AML-193 (cell line): Measurements from ENCODE around the gene HEATR1.
"Not testable (repeated sequence)": the region's sequence is repeated elsewhere in the genome, so short reads cannot be mapped to it uniquely, and the experiment has no call there.

ENCODE experiments used
- DNase-seq, 2 experiments: peaks; one replicate each; lab custom pipeline; 2025; lab: John Stamatoyannopoulos, UW

The HEATR1 gene

GRCh38 chr1:236581528-236581927, 22.8 kb downstream of the HEATR1 start:
- no peak for DNase-seq

GRCh38 chr1:236580404-236580803, 23.9 kb downstream of the HEATR1 start:
- DNase-seq: not testable (repeated sequence)

DNA sequence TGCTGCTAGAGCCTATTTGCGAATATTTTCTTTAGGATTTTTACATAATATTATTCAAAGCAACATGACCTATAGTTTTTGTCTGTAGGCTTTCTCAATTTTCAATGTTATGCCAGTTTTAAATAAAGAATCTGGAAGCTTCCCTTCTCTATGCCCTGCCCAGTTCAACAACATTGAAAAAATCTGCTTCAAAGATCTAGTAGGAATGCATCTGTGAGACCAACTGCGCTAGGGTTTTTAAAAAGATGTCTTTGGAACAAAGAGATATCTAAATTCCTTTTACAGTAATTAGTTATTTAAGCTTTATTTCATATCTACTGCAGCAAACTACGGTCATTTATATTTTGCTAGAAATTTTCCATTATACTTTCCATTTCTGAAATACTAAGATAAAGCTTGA, 25.7 kb downstream of the HEATR1 start:
- DNase-seq: no peak

DNA sequence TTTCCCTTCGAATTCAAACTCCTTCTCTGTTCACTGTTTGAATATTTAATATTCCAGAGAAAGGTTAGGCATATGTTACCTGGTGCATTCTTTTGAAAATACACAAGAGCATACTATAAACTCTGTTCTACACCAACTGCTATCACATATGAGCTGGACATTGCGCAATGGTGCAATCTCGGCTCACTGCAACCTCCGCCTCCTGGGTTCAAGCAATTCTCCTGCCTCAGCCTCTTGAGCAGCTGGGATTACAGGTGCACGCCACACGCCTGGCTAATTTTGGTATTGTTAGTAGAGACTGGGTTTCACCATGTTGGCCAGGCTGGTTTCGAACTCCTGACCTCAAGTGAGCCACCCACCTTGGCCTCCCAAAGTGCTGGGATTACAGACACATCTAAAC, 27.3 kb downstream of the HEATR1 start:
- DNase-seq: not testable (repeated sequence)

DNA sequence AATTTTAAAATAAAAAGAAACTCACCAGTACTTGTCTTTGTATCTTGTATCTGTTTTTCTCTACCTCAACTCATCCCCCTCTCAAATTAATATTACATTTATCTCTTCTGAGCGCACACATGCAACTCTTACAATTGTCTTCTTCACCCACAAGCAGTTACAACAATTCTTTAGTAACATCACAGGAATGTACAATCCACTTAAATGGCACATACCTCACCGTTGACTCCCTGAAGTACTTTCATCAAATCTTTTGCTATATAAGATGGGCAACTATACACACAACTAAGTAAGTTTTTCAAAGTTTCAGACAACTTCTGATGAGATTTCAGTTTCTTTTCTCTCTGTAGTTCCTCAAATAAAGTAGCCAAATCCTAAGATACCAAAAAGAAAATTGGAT, 28.3 kb downstream of the HEATR1 start:
- DNase-seq: no peak

DNA sequence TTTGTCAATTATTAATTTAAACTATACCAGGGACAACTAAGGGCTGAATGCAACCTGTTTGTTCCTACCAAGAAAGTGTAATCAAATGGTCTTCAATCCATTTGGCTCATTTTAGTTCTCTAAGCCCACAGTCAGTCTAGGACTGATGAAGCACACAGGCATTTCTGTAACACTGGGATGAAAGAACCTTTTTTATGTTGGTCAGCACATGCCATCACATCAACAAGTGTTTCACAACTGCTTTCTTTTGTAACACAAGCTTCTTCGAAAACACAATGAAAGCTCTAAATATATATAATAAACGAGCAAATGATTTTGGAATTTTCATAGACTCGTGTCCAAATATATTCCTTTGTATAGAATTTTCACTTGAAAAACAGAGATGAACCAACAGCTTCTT, 28.8 kb downstream of the HEATR1 start:
- no peak for DNase-seq

GRCh38 chr1:236568285-236568894, 35.9 kb downstream of the HEATR1 start:
- DNase-seq: no peak

GRCh38 chr1:236565530-236565929, 38.8 kb downstream of the HEATR1 start:
- no peak for DNase-seq

DNA sequence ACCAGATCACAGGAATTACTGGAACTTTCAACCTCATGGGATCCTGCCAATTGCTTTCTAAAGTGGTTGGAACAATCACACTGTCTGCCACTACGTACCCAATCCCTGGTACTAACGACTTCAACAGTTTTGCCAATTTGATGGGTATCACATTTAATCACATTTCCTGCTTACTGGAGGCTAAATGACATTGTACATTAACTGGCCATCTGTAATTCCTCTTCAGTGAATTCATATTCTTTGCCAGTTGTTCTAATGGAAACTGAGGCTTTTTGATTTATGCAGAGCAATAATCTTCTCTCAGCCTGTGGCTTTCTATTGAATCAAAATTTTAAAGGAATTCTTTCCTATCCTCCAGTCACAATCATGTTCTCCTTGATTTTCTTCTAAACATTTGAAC, 42.3 kb downstream of the HEATR1 start:
- DNase-seq: no peak

DNA sequence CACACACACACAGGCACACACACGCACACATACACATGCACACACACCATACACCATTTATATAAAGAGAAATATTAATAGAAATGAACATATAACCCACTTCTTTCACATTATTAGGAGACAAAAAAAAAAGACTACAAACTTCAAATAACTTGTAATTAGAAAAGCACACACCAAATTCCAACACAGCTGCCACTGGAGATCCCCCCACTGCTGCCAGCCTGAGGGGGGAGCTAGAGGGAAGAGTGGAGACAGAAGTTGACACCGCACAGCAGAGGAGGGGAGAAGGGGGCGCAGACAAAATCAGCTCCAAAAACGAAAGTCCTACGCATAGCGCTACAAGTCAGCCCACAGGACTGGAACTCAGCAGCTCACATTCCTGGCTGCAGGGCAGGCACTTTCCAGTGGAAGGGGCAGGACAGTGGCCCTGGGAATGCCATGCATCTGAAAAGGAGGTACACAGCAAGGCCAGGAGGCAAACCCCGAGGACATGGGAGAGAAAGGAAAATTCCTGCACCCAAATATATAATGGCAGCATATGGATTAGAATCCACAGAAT, 44.0 kb downstream of the HEATR1 start:
- no peak for DNase-seq

DNA sequence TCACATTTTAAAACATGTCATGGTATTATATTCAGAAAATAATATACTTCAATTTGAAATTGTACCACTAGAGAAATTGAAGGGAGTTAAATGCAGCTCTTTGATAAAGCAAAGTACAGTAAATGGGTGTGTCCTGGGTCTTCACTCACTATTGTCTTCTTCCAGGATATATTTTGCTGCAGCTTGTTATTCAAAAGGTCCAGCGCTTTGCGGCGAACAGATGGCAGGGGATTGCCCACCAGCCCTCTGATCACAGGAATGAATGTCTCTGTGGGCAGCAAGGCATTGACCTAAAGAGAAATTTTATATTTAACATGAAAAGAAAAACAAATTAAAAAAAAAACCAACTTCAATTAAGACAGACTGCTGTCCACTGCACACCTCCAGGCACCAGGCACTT, 45.5 kb downstream of the HEATR1 start:
- no peak for DNase-seq

GRCh38 chr1:236558081-236558480, 46.2 kb downstream of the HEATR1 start:
- DNase-seq: no peak

DNA sequence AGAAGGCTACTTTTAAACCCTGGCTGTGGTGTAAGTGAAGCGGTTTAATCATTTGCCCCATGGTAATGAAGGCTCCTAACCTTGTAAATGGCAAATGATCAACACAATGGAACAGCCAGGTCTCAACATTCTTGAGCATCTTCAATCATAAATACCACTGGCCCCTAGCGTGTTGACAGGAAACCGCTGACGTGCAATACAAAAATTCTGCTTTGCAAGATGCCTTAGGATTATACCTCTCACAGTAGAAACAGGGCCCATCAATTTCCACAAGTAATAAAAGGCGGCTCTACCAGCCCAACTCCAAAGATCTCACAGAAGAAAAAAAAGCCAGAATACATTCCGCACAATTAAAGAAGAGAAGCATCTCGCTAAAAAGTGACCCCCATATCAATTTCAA, 47.7 kb downstream of the HEATR1 start:
- no peak for DNase-seq

- DNase-seq: no peak
These were observed 50.9 kb downstream of the HEATR1 start for GRCh38 chr1:236553370-236553769.

DNA sequence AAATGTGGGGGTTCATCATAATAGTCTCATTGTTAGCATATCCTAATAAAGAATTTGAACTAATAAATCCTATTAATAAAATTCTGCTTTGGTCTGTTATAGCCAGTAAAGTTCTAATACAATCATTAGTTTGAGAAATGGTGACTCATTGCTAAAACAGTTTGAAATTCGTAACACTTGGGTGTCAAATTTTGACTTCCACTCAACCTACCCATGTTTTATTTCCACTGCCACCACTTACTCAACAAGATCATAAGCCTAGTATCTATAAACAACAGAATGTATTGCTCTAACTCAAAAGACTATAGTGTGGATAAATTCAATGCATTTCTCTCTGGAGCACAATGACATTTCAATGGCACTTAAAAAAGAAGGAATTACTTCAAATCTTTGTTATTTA, 51.4 kb downstream of the HEATR1 start:
- no peak for DNase-seq

- no peak for DNase-seq
These were observed 52.2 kb downstream of the HEATR1 start for GRCh38 chr1:236552096-236552495.

DNA sequence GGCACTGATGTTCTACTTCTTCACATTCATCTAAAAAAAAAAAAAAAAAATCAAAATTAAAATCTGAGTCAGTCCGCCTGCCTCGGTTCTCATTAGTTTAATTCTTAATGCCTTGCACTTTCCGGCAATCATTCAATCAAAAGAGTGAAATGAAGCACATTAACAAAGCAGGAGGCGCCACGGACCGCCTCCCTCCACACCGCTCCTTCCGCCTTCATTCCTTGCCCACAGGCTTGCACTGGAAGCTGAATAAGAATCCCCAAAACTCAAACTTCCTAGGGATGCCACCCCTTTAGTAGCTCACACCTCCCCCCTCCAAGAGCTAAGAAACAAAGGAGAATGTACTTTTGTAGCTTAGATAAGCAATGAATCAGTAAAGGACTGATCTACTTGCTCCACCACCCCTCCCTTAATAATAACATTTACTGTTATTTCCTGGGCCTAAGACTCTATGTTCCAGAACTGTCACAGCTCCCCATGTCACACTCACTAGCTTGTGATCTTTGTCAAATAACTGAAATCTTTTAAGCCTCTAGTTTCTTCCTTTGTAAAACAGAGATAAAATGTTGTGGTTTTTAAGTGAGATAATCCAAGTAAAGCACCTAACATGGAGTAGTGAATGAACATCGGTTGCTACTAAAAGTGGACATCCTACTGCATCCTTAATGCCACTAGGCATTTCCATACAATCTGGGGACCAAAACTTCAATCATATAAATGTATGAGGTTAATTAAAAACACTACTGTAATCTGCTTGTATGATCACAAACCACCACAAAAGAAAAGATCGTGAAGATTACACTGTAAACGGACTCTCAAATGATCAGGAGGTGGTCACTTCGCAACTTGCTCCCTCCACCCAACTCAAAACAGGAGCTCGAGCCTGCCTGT, 53.1 kb downstream of the HEATR1 start:
- no peak for DNase-seq

DNA sequence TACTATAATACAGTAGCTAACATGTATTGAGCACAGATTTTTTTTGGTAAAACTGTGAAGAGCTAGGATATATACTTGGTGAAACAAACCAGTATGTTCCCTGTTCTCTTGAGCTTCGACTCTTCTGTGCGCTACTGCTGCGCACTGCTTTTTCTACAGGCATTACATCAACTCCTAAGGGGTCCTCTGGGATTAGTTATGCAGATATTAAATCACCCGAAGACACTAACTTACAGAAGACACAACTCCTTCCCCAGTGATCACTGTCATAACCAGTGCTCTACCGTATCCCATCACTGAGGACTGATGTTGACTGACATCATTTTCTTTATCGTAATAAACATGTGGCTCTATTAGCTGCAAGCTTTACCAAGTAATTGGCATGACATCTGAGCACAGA, 55.9 kb downstream of the HEATR1 start:
- no peak for DNase-seq

- DNase-seq: peak in 1 of 2 experiments; percentile 21
These were observed 58.6 kb downstream of the HEATR1 start for GRCh38 chr1:236545621-236546169.

DNA sequence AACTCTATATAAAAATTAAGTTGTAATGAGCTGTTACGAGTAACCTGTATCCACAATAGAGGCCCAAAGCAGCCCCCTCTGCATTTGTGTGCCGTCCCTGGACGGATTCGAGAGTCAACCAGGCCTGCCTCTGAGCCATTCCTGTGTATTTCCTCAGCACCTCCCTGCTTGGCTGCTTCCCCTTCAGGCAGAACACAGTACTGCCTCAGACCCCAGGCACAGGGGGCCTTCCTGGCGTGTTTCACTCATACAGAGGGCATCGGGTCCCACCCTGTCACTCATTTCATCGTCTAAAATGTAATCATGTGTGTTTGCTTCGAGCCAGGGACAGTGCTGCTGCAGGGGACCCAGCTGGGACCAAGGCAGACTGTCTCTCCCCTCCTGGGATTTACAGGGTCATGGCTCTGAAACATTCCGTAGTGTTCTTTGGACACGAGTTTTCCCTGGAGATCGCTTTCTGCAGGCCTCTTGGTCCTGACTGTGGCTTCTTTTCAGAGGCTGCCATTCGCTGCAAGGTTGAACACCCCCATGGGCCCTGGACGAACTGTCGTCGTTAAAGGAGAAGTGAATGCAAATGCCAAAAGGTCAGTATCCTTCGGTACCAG, 61.1 kb downstream of the HEATR1 start:
- DNase-seq: no peak

DNA sequence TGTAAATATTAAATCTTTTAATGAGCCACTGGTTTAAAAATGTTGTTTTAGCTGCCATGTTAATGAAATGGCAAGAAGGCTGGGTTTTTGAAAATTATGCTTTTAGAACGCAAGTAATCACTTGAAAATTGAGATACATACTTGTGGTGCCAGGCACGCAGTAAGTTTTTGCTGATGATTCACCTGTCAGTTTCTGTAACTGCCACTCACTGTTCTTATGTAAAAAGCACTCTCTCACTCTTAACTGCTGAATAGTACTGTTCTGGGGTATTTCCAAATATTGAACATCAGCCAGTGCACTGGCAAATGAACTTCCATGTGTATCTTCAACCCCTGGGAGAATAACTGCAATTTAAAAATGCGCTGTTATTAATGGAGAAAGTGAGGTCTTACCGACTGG, 62.6 kb downstream of the HEATR1 start:
- DNase-seq: no peak

- DNase-seq: no peak
These were observed 63.4 kb downstream of the HEATR1 start for GRCh38 chr1:236540813-236541465.
